ENCODE measurements around the gene ACTRT2. TPM values are rescaled to one million over a fixed set of nuclear protein-coding genes. Genes with fewer than 3 reads are reported as not detected.

ACTRT2 gene
- total RNA-seq, 1 experiment from 2014 or later: not detected

DNA sequence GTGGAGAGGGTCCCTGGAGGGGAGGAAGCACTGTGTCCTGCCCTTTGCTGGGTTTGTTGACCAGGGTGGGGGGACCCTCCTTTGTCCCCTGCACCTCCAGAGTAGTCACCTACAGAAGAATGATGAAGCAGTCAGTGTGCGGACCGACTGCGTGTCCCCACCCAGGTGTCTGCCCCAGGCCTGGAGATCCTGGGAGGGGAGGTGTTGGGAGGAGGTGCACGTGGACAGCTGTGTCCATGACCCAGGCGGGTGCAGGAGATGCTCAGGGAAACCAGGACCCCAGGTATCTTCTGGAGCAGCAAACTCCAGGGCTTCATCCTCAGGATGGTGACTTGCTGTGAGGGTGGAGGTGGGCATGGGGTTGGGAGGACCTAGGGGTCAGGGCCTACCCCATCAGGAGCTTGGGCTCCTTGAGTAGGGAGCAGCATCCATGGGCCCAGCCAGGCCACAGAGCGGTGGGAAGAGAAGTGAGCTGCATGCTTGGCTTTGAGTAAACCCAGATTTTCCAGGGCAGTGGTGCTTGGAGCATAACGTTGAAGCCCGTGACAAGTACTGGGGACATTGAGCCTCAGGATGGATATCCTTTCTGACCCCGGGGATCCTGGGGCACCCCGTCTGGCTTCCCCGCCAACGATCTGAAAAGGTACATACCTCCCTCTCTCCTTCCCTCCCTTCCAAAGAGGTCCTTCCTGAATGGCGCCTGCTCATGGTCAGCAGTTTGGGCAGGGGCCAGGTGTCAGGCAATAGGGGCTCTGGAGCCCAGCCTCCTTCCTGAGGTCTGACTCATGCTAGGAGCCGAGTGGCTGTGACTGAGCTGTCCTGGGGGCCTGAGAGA, 13.7 kb downstream of the ACTRT2 start:
- Histone ChIP-seq H3K4me2 (ENCODE audit: insufficient read depth, insufficient read length, low read length) (no peak overlapping the region), H3K23ac (ENCODE audit: insufficient read length, low read depth, low read length) (no peak overlapping the region), H3K23me2 (ENCODE audit: insufficient read length, low read depth, low read length, poor library complexity, severe bottlenecking) (no peaks in the 10 kb centered on the region), H3K14ac (ENCODE audit: insufficient read depth, low read length) (no peak overlapping the region), H3K9ac (ENCODE audit: extremely low read depth, insufficient read length, low read length) (no peak overlapping the region), H3K79me1 (ENCODE audit: insufficient read depth, low read depth, low read length, poor library complexity, severe bottlenecking) (no peaks in the 10 kb centered on the region), H2BK20ac (ENCODE audit: low read depth, low read length, poor library complexity, severe bottlenecking) (no peak overlapping the region), H4K91ac (ENCODE audit: insufficient read length, low read depth, low read length) (no peak overlapping the region), H3K18ac (ENCODE audit: insufficient read length, low read depth, low read length) (no peak overlapping the region), H4K20me1 (ENCODE audit: control insufficient read depth, insufficient read depth, insufficient read length) (no peaks in the 10 kb centered on the region), H2BK12ac (ENCODE audit: insufficient read length, low read depth, low read length) (no peak overlapping the region), H3K56ac (ENCODE audit: insufficient read length, low read depth, low read length) (no peak overlapping the region), H3K79me2 (ENCODE audit: insufficient read depth, low read length) (no peaks in the 10 kb centered on the region), H3K27me3 (ENCODE audit: insufficient read depth, low read length) (no peaks in the 10 kb centered on the region), H3K4me1 (ENCODE audit: insufficient read depth, low read length) (no peaks in the 10 kb centered on the region), H2BK5ac (ENCODE audit: insufficient read length, low read length) (no peak overlapping the region), H2BK120ac (ENCODE audit: low read depth, low read length, poor library complexity, severe bottlenecking) (no peak overlapping the region), H2BK15ac (ENCODE audit: low read depth, low read length) (no peak overlapping the region), H3K9me3 (ENCODE audit: control insufficient read depth, low read depth, low read length) (peaks cover 5% of the 10 kb centered on the region), H2AFZ (ENCODE audit: low read length) (no peak overlapping the region), H3K4ac (ENCODE audit: low read depth, low read length) (no peak overlapping the region), H4K5ac (ENCODE audit: insufficient read length, low read depth, low read length) (no peak overlapping the region), H3K27ac (ENCODE audit: insufficient read length, low read depth, low read length) (no peak overlapping the region), H2AK5ac (ENCODE audit: insufficient read length, low read length) (no peak overlapping the region), H3T11ph (ENCODE audit: low read length) (no peak overlapping the region), H4K8ac (replicated peaks; ENCODE audit: insufficient read length, low read depth, low read length) (no peak overlapping the region)
- Mint-ChIP-seq H3K9me3 (peaks cover 0 to 23% of the 10 kb centered on the region in 2 experiments; a peak in 2 of 5 replicates), H3K36me3 (ENCODE audit: insufficient read depth in 1 of 3, low read depth in 3 of 3) (peaks cover 0 to 9% (median 0%) of the 10 kb centered on the region in 3 experiments; a peak in 2 of 7 replicates), H3K27ac (no peak overlapping the region; a peak in 1 of 7 replicates), H3K4me3 (no peak overlapping the region), H3K27me3 (ENCODE audit: low read depth) (peaks cover 4% of the 10 kb centered on the region), H3K4me1 (peaks cover 0 to 3% of the 10 kb centered on the region in 2 experiments; a peak in 1 of 4 replicates)
- no peak for DNase-seq
- TF ChIP-seq, protein P1, sequence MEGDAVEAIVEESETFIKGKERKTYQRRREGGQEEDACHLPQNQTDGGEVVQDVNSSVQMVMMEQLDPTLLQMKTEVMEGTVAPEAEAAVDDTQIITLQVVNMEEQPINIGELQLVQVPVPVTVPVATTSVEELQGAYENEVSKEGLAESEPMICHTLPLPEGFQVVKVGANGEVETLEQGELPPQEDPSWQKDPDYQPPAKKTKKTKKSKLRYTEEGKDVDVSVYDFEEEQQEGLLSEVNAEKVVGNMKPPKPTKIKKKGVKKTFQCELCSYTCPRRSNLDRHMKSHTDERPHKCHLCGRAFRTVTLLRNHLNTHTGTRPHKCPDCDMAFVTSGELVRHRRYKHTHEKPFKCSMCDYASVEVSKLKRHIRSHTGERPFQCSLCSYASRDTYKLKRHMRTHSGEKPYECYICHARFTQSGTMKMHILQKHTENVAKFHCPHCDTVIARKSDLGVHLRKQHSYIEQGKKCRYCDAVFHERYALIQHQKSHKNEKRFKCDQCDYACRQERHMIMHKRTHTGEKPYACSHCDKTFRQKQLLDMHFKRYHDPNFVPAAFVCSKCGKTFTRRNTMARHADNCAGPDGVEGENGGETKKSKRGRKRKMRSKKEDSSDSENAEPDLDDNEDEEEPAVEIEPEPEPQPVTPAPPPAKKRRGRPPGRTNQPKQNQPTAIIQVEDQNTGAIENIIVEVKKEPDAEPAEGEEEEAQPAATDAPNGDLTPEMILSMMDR (conservative IDR thresholded peaks at IDR 0.05): no peak
- WGBS (ENCODE audit: extremely low coverage, insufficient read length, low lambda C conversion rate): no CpG with 5 or more reads among the region's 14 CpGs
